Measurements from ENCODE around the gene BHLHE40. TPM values are rescaled to one million over a fixed set of nuclear protein-coding genes. Genes with fewer than 3 reads are reported as not detected.
A peak's percentile ranks its signal among the peaks of the same experiment; 100 is the strongest.
"Not testable (repeated sequence)": the region's sequence is repeated elsewhere in the genome, so short reads cannot be mapped to it uniquely, and the experiment has no call there.

The BHLHE40 gene
- total RNA-seq, 1 experiment from 2014 or later = 81.6 TPM

DNA sequence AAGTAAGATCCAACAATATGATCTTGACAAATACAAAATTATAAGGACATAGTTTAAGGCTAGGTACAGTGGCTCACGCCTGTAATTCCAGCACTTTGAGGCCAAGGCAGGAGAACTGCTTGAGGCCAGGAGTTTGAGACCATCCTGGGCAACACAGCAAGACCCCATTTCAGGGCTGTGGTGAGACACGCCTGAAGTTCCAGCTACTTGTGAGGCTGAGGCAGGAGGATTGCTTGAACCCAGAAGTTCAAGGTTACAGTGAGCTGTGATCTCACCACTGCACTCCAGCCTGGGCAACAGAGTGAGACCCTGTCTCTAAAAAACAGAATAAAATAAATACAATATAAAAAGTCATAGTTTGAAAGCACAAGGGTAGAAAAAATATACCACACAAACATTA is 17.4 kb upstream of the BHLHE40 start:
- H3K9ac ChIP-seq (ENCODE audit: low read length); ATAC-seq; H3K4me2 ChIP-seq (ENCODE audit: low read length); H3K4me1 ChIP-seq (ENCODE audit: control insufficient read depth in 1 of 2, insufficient read depth in 2 of 2, low read length in 2 of 2); BruUV-seq (replicated peaks); H2AFZ ChIP-seq (ENCODE audit: low read depth, low read length, poor library complexity, severe bottlenecking); H3K79me2 ChIP-seq (ENCODE audit: insufficient read depth, low read length); CTCF ChIA-PET; H4K20me1 ChIP-seq (ENCODE audit: insufficient read depth); H3K36me3 ChIP-seq (ENCODE audit: control insufficient read depth in 1 of 2, insufficient read depth in 2 of 2, low read length in 2 of 2); DNase-seq (ENCODE audit: low read depth, low spot score); intact Hi-C loops (cut with micrococcal nuclease); H3K27ac ChIP-seq (ENCODE audit: low read depth, low read length); H3K4me3 ChIP-seq (replicated peaks in 1 of 2; ENCODE audit: low read depth in 1 of 2, low read length in 2 of 2); H3K27me3 ChIP-seq (ENCODE audit: insufficient read depth, low read length); H3K9me3 ChIP-seq (ENCODE audit: control insufficient read depth in 1 of 2, insufficient read depth in 1 of 2, low read depth in 1 of 2, low read length in 2 of 2); POLR2A ChIA-PET; H3K9me2 ChIP-seq (ENCODE audit: insufficient read depth): not testable (repeated sequence)
- RAD21 ChIA-PET (ENCODE audit: low non-redundant PET in 1 of 2, low total read pairs in 2 of 2, uncharacterized antibody in 2 of 2, unreplicated experiment in 2 of 2) = interaction anchor here in 1 of 2 experiments (0.6 kb wide), 1 partner anchor 14 kb away, joined by 7 read pairs; no protein-coding TSS in a partner anchor

DNA sequence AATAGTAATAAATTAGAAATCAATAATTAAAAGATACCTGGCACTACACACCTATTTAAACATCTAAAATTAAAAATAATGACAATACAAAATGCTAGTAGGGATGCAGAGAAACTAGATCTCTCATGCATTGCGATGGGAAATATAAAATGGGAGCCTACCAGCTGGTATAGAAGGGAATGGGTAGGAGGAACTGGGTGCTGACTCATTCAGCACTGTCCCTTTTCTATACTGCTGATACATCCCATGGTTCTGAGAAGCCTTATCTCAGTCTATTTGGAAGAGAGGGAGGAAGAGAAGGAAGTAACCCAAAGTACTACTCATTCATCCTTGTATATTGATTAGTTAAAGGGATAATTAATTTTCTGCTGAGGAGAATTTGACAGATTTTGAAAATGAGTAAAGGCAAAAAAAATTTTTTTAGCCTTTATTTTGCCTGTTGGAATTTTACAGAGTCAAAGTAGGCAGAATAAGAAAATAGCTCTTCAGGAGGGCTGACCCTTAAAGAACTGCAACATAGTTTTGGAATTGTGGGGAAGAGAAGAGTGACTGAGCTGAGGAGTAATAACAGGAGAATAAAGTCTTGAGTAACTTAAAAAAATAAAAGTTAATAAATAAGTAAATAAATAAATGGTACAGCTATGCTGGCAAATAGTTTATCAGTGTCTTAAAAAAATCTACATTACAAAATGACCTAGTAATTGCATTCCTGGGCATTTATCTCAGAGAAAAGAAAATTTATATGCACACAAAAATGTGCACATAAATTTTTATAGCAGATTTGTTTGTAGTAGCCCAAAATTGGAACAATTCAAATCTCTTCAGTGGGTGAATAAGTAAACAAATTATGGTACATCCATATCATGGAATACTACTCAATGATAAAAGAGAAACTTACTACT is 15.3 kb upstream of the BHLHE40 start:
- Histone ChIP-seq H4K20me1 (ENCODE audit: insufficient read depth) (no peaks in the 10 kb centered on the region), H3K4me3 (replicated peaks in 1 of 2; ENCODE audit: low read depth in 1 of 2, low read length in 2 of 2) (no peak overlapping the region), H3K4me2 (ENCODE audit: low read length) (no peak overlapping the region), H3K4me1 (ENCODE audit: control insufficient read depth in 1 of 2, insufficient read depth in 2 of 2, low read length in 2 of 2) (peaks cover 2 to 6% of the 10 kb centered on the region in 2 experiments; a peak in 2 of 4 replicates), H2AFZ (ENCODE audit: low read depth, low read length, poor library complexity, severe bottlenecking) (no peak overlapping the region), H3K9ac (ENCODE audit: low read length) (no peak overlapping the region), H3K27me3 (ENCODE audit: insufficient read depth, low read length) (no peaks in the 10 kb centered on the region), H3K36me3 (ENCODE audit: control insufficient read depth in 1 of 2, insufficient read depth in 2 of 2, low read length in 2 of 2) (no peaks in the 10 kb centered on the region), H3K79me2 (ENCODE audit: insufficient read depth, low read length) (no peaks in the 10 kb centered on the region), H3K27ac (ENCODE audit: low read depth, low read length) (no peak overlapping the region), H3K9me2 (ENCODE audit: insufficient read depth) (no peaks in the 10 kb centered on the region), H3K9me3 (ENCODE audit: control insufficient read depth in 1 of 2, insufficient read depth in 1 of 2, low read depth in 1 of 2, low read length in 2 of 2) (peaks cover 0 to 2% of the 10 kb centered on the region in 2 experiments; a peak in 1 of 4 replicates)
- intact Hi-C loops (cut with micrococcal nuclease) = no loop called here
- ChIA-PET CTCF (interaction anchor here (5.0 kb wide), 1 partner anchor 12 kb away, joined by 19 read pairs; no protein-coding TSS in a partner anchor), RAD21 (ENCODE audit: low non-redundant PET in 1 of 2, low total read pairs in 2 of 2, uncharacterized antibody in 2 of 2, unreplicated experiment in 2 of 2) (no interaction called here), POLR2A (no interaction called here)
- no TSS peak for BruUV-seq (replicated peaks)
- no peak for DNase-seq (ENCODE audit: low read depth, low spot score)
- TF ChIP-seq ZFX (IDR thresholded peaks at IDR 0.05) = no peak
- no peak for TF ChIP-seq POLR2AphosphoS5 (IDR thresholded peaks at IDR 0.05; ENCODE audit: low read depth, low read length)
- TF ChIP-seq, protein P1, sequence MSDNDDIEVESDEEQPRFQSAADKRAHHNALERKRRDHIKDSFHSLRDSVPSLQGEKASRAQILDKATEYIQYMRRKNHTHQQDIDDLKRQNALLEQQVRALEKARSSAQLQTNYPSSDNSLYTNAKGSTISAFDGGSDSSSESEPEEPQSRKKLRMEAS (IDR thresholded peaks at IDR 0.05) = no peak
- no peak for TF ChIP-seq ELF1 (IDR thresholded peaks at IDR 0.05; ENCODE audit: borderline replicate concordance, low read depth)
- TF ChIP-seq RAD21 (IDR thresholded peaks at IDR 0.05; ENCODE audit: low read depth) = no peak
- TF ChIP-seq SP1 (IDR thresholded peaks at IDR 0.05; ENCODE audit: low read depth) = no peak
- TF ChIP-seq ZNF274 (IDR thresholded peaks at IDR 0.05; ENCODE audit: low read depth, low read length) = no peak
- TF ChIP-seq EZH2phosphoT487 (IDR thresholded peaks at IDR 0.05; ENCODE audit: borderline replicate concordance) = no peak
- no peak for TF ChIP-seq SRF (IDR thresholded peaks at IDR 0.05; ENCODE audit: low read depth)
- ATAC-seq = no peak

DNA sequence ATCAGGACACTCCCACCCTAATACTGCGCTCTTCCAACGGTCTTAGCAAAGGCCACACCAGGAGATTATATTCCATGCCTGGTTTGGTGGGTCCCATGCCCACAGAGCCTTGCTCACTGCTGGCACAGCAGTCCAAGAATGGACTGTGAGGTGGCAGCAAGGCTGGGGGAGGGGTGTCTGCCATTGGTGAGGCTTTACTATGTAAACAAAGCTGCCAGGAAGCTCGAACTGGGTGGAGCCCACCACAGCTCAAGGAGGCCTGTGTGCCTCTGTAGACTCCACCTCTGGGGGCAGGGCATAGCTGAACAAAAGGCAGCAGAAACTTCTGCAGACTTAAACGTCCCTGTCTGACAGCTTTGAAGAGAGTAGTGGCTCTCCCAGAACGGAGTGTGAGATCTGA is 13.2 kb upstream of the BHLHE40 start:
- H3K79me2 ChIP-seq (ENCODE audit: insufficient read depth, low read length); H2AFZ ChIP-seq (ENCODE audit: low read depth, low read length, poor library complexity, severe bottlenecking); H3K27me3 ChIP-seq (ENCODE audit: insufficient read depth, low read length); H3K9me3 ChIP-seq (ENCODE audit: control insufficient read depth in 1 of 2, insufficient read depth in 1 of 2, low read depth in 1 of 2, low read length in 2 of 2); H3K27ac ChIP-seq (ENCODE audit: low read depth, low read length); RAD21 ChIA-PET (ENCODE audit: low non-redundant PET in 1 of 2, low total read pairs in 2 of 2, uncharacterized antibody in 2 of 2, unreplicated experiment in 2 of 2); H3K9me2 ChIP-seq (ENCODE audit: insufficient read depth); intact Hi-C loops (cut with micrococcal nuclease); DNase-seq (ENCODE audit: low read depth, low spot score); BruUV-seq (replicated peaks); H3K36me3 ChIP-seq (ENCODE audit: control insufficient read depth in 1 of 2, insufficient read depth in 2 of 2, low read length in 2 of 2); H3K9ac ChIP-seq (ENCODE audit: low read length); H4K20me1 ChIP-seq (ENCODE audit: insufficient read depth); H3K4me1 ChIP-seq (ENCODE audit: control insufficient read depth in 1 of 2, insufficient read depth in 2 of 2, low read length in 2 of 2): not testable (repeated sequence)
- CTCF ChIA-PET = interaction anchor here (5.0 kb wide), 1 partner anchor 10 kb away, joined by 19 read pairs; no protein-coding TSS in a partner anchor
- ATAC-seq = peak; percentile 63
- Histone ChIP-seq H3K4me3 (replicated peaks in 1 of 2; ENCODE audit: low read depth in 1 of 2, low read length in 2 of 2) (0 out of 4 replicates have a peak overlapping the region, but pooled peaks of 1 of the 2 experiments have one; percentile 8), H3K4me2 (ENCODE audit: low read length) (peak overlapping the region; percentile 39)
- POLR2A ChIA-PET = interaction anchor here (1.4 kb wide), 1 partner anchor 13 kb away, joined by 3 read pairs; the partner anchor contains the start of gene BHLHE40

Measured in HCT116 (cell line).